Bronchial epithelial cell (primary cell): Measurements from ENCODE around the gene PEF1. TPM values are rescaled to one million over a fixed set of nuclear protein-coding genes. Genes with fewer than 3 reads are reported as not detected.

Experiments
- DNase-seq: peaks from one replicate; pipeline ENCODE4 v3.0.0-alpha.2; 2010; ENCODE audit warnings: low read depth
- FAIRE-seq: peaks from 2 replicates; lab custom pipeline; 2011; peaks lifted over from hg19 to GRCh38; lab: Jason Lieb, UNC
- H3K27me3 ChIP-seq: 2 replicates; pipeline ENCODE4 v1.5.1; 2011; ENCODE audit warnings: low read length; ENCODE audit not compliant: control insufficient read depth, insufficient read depth
- H3K36me3 ChIP-seq: 2 replicates; pipeline ENCODE4 v1.5.1; 2011; ENCODE audit warnings: low read length; ENCODE audit not compliant: control insufficient read depth, insufficient read depth
- H3K4me3 ChIP-seq: 2 replicates; pipeline ENCODE4 v1.5.1; 2011; ENCODE audit warnings: mild to moderate bottlenecking, low read depth, low read length, control low read depth
- total RNA-seq: library from RNA; depleted of rRNA; stranded (reverse); fragments of >200 nt; gene quantifications from 2 replicates; pipeline ENCODE4 v1.2.1, GENCODE V29; 2014
- TF ChIP-seq, protein P1 (sequence below): IDR thresholded peaks from 2 replicates; pipeline ENCODE4 v1.5.1; 2011; ENCODE audit warnings: mild to moderate bottlenecking, moderate library complexity, low read length, control low read depth, inconsistent platforms; ENCODE audit not compliant: insufficient read depth, severe bottlenecking

The PEF1 gene
- total RNA-seq, 1 donor from 2014 or later: 67.4 TPM

DNA sequence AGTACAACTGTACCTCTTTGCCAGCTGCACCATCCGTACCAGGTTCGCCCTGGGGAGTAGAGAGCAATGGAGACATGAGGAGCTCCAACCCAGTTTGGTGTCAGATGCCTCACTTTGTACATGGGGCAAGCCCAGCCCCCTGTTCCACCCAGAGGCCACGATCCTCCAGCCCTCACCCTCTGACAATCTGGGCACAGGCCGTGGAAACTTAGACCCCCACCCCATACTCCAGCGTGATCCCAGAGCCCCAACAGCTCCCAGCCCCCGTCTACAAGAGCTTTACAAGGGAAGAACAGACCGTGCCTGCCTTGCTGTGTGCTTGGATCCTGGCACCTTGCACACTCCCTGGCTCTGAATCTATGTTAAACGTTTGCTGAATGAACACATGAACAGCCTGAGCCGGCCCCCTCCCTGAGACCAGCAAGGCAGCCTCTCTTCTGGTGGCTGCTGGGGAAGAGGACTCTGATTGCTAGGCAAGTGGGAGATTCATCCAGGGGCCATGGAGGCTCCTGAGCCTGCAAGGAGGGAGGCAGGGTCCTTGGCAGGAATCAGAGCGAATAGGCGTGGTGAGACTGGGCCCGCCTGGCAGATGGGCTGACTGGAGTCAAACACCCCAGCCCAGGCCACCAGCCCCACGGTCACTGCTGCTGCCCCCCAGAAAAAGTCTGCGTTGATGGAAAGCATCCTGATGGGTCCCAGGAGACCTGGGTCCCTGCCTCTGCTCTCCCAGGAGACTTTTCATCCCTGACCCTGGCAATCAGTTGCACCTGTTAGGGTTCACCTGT lies 12.5 kb upstream of the PEF1 start:
- DNase-seq (no peak), FAIRE-seq (peak; percentile 7)
- H3K27me3 ChIP-seq: no peaks in the 10 kb centered on the region
- TF ChIP-seq, protein P1, sequence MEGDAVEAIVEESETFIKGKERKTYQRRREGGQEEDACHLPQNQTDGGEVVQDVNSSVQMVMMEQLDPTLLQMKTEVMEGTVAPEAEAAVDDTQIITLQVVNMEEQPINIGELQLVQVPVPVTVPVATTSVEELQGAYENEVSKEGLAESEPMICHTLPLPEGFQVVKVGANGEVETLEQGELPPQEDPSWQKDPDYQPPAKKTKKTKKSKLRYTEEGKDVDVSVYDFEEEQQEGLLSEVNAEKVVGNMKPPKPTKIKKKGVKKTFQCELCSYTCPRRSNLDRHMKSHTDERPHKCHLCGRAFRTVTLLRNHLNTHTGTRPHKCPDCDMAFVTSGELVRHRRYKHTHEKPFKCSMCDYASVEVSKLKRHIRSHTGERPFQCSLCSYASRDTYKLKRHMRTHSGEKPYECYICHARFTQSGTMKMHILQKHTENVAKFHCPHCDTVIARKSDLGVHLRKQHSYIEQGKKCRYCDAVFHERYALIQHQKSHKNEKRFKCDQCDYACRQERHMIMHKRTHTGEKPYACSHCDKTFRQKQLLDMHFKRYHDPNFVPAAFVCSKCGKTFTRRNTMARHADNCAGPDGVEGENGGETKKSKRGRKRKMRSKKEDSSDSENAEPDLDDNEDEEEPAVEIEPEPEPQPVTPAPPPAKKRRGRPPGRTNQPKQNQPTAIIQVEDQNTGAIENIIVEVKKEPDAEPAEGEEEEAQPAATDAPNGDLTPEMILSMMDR: no peak
- no peak overlapping the region for H3K4me3 ChIP-seq
- peaks cover 44% of the 10 kb centered on the region for H3K36me3 ChIP-seq

DNA sequence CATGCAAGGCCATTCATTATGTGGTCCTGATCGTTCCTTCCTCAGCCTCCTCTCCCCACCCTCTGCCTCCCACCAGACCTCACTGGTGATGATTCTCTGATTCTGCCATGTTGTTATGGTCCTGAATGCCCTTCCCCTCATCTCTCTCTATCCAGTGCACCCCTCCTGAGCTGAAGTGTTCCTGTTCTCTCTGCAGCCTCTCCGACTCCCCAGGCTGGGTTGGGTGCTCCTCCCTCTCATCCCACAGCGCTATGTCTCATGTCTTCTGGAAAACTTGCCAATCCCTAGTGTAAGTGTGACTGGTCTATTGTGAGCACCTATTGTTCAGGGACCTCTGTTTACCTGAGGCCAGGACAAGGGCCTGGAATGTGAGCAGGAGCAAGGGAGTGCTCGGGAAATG lies 11.1 kb upstream of the PEF1 start:
- TF ChIP-seq, protein P1: no peak
- H3K4me3 ChIP-seq: no peak overlapping the region
- no peak for FAIRE-seq
- no peak for DNase-seq
- H3K36me3 ChIP-seq: peaks cover 35% of the 10 kb centered on the region
- no peaks in the 10 kb centered on the region for H3K27me3 ChIP-seq

DNA sequence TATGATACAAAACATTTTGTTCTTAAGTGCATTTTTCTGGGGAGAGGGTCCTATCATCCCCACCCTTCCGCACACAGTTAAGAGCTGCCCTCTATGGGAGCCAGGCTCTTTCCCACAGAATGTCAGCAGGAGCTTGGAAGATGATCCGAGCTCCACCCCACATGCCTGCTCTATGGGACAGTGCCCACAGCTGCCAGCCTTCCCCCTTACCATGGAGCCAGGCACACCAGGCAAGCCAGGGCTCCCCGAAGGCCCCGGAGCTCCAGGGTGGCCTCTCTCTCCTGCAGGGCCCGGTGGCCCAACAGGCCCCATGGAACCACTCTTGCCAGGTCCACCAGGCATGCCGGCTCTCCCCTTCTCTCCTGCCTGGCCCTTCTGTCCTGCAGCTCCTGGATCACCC lies 10.4 kb upstream of the PEF1 start:
- TF ChIP-seq, protein P1: no peak
- no peak overlapping the region for H3K4me3 ChIP-seq
- FAIRE-seq (no peak), DNase-seq (no peak)
- H3K27me3 ChIP-seq: no peaks in the 10 kb centered on the region
- peaks cover 32% of the 10 kb centered on the region for H3K36me3 ChIP-seq

DNA sequence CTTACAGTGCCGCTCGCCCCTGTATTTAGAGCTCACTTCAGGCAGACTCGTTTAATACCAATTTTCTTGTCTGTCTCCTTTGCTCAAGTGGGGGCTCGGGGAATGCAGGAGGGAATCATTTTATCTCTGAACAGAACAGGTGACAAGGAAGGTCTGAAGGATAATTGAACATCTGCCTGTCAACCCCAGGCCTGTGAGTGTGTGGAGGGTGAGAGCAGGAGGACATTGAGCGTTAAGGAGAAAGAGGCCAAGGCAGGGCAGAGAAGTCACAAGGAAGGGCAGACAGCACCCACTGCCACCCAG lies 9.7 kb upstream of the PEF1 start:
- no peaks in the 10 kb centered on the region for H3K27me3 ChIP-seq
- FAIRE-seq (no peak), DNase-seq (no peak)
- TF ChIP-seq, protein P1: no peak
- peaks cover 29% of the 10 kb centered on the region for H3K36me3 ChIP-seq
- H3K4me3 ChIP-seq: no peak overlapping the region

DNA sequence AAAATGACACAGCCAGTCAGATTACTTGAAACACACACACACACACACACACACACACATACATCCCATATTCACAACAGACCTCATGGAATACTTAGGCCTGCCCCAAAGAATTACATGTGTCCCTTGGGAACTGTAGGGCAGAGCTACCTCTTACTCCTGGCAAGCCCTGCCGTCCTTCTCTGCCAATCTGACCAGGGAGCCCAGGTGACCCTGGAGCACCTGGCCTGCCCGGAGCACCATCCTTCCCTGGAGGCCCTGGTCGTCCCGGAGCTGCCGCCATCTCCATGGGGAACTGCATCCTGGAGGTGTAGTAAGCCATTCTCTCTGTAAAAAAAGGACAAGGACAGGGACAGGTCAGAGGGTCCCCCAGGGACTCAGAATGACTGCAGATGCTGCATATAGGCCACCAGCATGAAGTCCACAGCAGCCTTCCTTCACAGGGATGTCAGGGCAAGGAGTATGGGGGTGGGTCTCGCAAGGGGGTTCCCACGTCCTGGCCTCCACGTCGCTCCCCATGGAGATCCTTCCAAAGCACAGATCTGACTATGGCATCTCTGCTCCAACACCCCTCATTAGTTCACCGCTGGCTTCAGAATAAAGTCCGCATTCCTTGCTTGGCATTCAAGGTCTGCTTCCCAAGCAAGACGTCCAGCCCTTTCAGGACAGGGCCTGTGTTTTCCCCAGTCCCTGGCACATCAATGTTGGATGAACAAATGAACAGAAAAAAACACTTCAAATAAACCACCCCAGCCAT lies 9.2 kb upstream of the PEF1 start:
- no peak overlapping the region for H3K4me3 ChIP-seq
- peaks cover 29% of the 10 kb centered on the region for H3K36me3 ChIP-seq
- FAIRE-seq (no peak), DNase-seq (no peak)
- H3K27me3 ChIP-seq: no peaks in the 10 kb centered on the region
- TF ChIP-seq, protein P1: no peak
